Measurements from ENCODE around the gene IRF1.

The IRF1 gene

DNA sequence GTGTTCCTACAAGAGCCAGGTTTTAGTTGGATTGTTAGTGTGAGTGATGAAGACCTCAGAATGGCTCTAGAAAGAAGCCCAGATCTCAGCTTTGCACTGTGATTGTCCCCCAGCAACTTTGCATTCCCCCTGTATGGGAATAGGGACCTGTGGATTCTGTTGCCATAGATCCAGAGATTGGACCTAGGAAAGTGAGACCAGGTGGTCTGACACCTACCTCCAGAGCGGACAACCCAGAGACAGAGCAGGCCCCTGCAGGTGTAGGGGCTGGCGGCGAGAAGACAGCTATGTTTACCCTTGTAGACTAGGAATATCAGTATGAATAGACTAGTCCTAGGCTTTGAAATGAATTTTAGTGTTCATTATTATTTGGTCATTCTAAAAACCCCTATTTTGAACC, 53.6 kb downstream of the IRF1 start:
- no peak for DNase-seq

DNA sequence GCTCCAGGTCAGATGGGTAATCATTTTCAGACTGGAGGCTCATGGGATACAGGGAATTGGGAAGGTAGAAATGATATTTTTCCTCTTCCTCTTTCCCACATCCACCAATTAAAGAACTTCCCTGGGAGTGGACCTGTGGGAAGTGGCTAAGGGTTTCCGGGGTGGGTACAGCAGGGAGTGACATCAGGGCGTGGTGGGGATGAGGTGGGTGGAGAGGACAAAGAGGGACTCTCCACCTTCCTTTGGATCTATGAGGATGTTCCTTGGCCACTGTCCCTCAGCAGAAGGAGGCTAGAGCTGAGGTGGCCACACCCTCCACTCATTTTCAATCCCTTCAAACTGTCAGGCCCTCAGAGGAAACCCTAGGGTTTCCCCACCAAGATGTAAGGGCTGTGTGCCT, 54.7 kb downstream of the IRF1 start:
- no peak for DNase-seq

DNA sequence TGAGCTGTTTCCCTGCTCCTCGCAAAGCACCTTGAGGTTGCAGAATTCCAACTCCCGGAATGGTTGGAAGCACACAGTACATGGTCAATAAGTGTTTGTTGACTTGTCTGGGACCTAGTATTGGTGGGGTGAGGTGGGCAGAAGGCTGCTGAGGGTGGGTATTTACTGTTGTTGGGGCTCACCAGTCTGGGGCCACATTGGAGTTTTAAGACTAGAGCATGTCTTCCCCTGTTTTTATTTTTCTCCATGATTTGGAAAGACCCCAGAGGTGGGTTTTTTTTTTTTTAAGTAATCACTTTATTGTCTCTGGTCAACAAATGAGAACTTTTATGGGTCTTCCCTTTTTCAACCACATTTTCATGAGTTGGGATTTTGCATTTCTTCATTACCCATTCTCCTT, 55.1 kb downstream of the IRF1 start:
- DNase-seq = no peak

DNA sequence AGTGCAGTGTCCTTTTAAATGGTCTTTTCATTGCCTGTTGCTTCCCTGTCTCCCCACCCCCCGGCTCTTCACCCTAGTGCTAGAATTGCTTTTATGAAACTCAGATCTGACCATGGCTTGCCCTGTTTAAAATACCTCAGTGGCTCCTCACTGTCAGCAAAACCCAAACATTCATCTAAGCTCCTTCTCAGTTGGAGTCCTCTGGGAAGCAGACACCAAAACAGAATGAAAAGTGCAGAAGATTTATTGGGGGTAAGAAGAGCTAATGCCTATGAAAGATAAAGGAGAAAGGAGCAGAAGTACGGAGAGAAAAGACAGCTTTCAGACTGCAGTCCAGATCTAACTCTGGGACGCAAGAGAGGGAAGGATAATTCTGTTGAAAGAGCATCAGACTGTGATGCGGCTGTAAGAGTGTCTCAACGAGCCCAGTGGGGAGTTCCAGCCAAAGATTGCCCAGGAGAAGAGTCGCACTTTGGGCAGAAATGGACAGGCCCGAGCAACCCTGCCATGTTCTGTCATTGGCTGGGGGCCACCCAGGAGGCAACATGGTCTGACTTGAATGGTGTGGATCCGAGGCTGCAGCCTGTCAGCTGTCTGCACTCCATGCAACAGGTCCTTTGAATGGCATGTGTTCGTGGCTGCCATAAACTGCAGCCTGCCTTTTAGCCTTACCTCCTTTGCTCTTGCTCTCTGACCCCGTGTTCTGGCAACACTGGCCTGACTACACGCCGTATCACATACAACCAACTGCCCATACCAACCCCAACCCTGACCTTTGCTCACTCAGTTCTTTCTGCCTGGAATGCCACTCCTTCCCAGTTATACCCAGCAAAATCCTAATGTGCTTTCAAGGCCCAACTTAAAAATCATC, 55.9 kb downstream of the IRF1 start:
- no peak for DNase-seq

DNA sequence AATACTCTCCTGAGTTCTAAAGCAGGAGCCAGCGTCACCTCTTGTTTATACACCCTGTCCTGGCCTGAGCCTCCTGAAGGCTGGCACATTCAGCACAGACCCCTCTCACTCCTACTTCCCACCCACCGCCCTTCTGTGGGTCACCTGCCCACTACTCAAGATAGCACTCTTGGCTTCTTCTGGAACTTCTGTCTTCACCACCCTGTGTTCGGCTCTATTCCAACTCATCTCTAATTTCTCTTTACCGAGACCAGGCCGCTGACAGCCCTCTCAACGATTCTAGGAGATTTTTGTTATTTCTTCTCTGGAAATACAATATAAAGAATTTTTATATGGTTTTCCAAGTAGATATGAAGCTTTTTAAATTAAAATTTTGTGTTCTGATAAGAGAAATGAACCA, 57.4 kb downstream of the IRF1 start:
- no peak for DNase-seq

DNA sequence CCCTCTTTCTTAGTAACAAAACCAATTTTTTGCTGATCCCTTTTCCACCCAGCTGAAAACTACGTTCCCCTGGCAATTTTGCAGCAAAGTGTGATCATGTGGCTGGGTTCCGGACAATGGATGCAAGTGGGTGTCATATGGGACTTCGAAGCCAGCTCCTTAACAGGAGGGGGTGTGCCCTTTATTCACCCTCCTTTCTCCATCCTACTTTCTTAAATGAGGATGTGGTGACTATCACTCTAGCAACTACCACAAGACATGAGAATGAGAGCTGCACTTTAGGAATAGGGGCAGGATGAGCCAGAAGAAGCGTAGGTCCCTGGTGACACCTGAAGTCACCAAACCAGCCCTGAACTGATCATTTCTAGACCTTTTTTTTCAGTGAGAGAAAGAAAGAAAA, 58.9 kb downstream of the IRF1 start:
- no peak for DNase-seq

Measured in NCI-H187 (cell line).